GM12878 (cell line): ENCODE measurements around the gene MEP1B. TPM values are rescaled to one million over a fixed set of nuclear protein-coding genes. Genes with fewer than 3 reads are reported as not detected.

Experiments used
- ATAC-seq: fragments of 200-7000 bp; cut with Tn5 transposase; 3 replicates; pipeline ENCODE4 v1.9.1; 2020; ENCODE audit warnings: mild to moderate bottlenecking, moderate library complexity
- BruUV-seq: library from RNA; stranded (reverse); fragments of 400-500 nt; replicated peaks from 2 replicates; lab custom pipeline; 2021; lab: Mats Ljungman, UMichigan
- CTCF ChIA-PET: fragments of 300-600 bp; sonication (Branson Sonifier 250); formaldehyde crosslinking; extraction: SDS; loops from one replicate; lab custom pipeline; 2021; ENCODE audit warnings: inconsistent platforms; lab: Yijun Ruan, JAX
- POLR2A ChIA-PET: fragments of 350-600 bp; formaldehyde crosslinking; extraction: SDS; loops from one replicate; lab custom pipeline; 2021; ENCODE audit warnings: inconsistent platforms; lab: Charles Lee
- RAD21 ChIA-PET: fragments of 300-600 bp; sonication (Branson Sonifier 250); formaldehyde crosslinking; loops from one replicate; lab custom pipeline; 2023; ENCODE audit warnings: antibody characterized with exemption; ENCODE audit not compliant: unreplicated experiment; lab: Charles Lee
- SMC1A ChIA-PET: fragments of 300-600 bp; sonication (Branson Sonifier 250); formaldehyde crosslinking; loops from one replicate; lab custom pipeline; 2023; ENCODE audit not compliant: unreplicated experiment, uncharacterized antibody; lab: Charles Lee
- DNase-seq: peaks from one replicate; pipeline ENCODE4 v3.0.0-alpha.2; 2011; ENCODE audit warnings: low read depth, low spot score
- FAIRE-seq: peaks from 3 replicates; lab custom pipeline; 2011; peaks lifted over from hg19 to GRCh38; lab: Jason Lieb, UNC
- H2AFZ ChIP-seq: 2 replicates; pipeline ENCODE4 v1.6.0; 2011; ENCODE audit warnings: low read depth, low read length, control low read depth; ENCODE audit not compliant: control insufficient read depth
- H3K27ac ChIP-seq: 2 replicates; pipeline ENCODE4 v1.5.1; 2011; ENCODE audit warnings: control low read depth; ENCODE audit not compliant: control insufficient read depth, insufficient read depth
- H3K27me3 ChIP-seq, 2 experiments: replicated peaks in 1 of 2; 2 replicates each; pipeline versions ENCODE4 v1.6.0 to v1.6.1; 2011; ENCODE audit warnings: low read length in 1 of 2; ENCODE audit not compliant: control insufficient read depth in 2 of 2, insufficient read depth in 2 of 2
- H3K36me3 ChIP-seq, 2 experiments: 2 replicates each; pipeline ENCODE4 v1.5.1; 2011; ENCODE audit warnings: low read length in 1 of 2; ENCODE audit not compliant: control insufficient read depth in 2 of 2, insufficient read depth in 2 of 2
- H3K4me1 ChIP-seq: 2 replicates; pipeline ENCODE4 v1.6.1; 2011; ENCODE audit warnings: mild to moderate bottlenecking, low read length, moderate library complexity, mixed read lengths; ENCODE audit not compliant: control insufficient read depth, insufficient read depth
- H3K4me2 ChIP-seq: 2 replicates; pipeline ENCODE4 v1.6.0; 2011; ENCODE audit warnings: control low read depth; ENCODE audit not compliant: control insufficient read depth, insufficient read depth
- H3K4me3 ChIP-seq: fragments of 200-600 bp; sonication (generic); 2 replicates; pipeline ENCODE4 v1.5.1; 2016
- H3K79me2 ChIP-seq: 2 replicates; pipeline ENCODE4 v1.6.0; 2011; ENCODE audit warnings: low read length; ENCODE audit not compliant: control insufficient read depth, insufficient read depth
- H3K9ac ChIP-seq: 2 replicates; pipeline ENCODE4 v1.8.0; 2011; ENCODE audit warnings: low read length, control low read depth, mixed read lengths; ENCODE audit not compliant: control insufficient read depth, insufficient read depth
- H3K9me3 ChIP-seq: replicated peaks from 3 replicates; pipeline ENCODE4 v1.5.1; 2011; ENCODE audit warnings: mild to moderate bottlenecking, low read length; ENCODE audit not compliant: control insufficient read depth, insufficient read depth
- H4K20me1 ChIP-seq: 2 replicates; pipeline ENCODE4 v1.6.0; 2011; ENCODE audit not compliant: control insufficient read depth, insufficient read depth
- BMI1 ChIP-seq: fragments of 450-650 bp; IDR thresholded peaks from 2 replicates; pipeline ENCODE4 v1.6.1; 2016; ENCODE audit warnings: mild to moderate bottlenecking, moderate library complexity, borderline replicate concordance
- BRCA1 ChIP-seq: IDR thresholded peaks from 2 replicates; pipeline ENCODE4 v1.6.1; 2011; ENCODE audit warnings: low read depth, low read length, improper control_type of control experiment
- CEBPB ChIP-seq, 2 experiments: fragments of 150-350 bp in 1 of 2; IDR thresholded peaks; 2 replicates each; pipeline ENCODE4 v1.6.1; 2012 to 2014; ENCODE audit warnings: low read depth in 2 of 2, low read length in 2 of 2, borderline replicate concordance in 1 of 2, inconsistent platforms in 1 of 2
- CREB1 ChIP-seq: IDR thresholded peaks from 2 replicates; pipeline ENCODE4 v1.6.1; 2012; ENCODE audit warnings: low read depth, mild to moderate bottlenecking, inconsistent platforms
- EED ChIP-seq: sonication (generic); IDR thresholded peaks from 2 replicates; pipeline ENCODE4 v1.6.1; 2016; ENCODE audit warnings: antibody characterized with exemption, low read depth
- FOS ChIP-seq: IDR thresholded peaks from 3 replicates; pipeline ENCODE4 v1.6.1; 2011; ENCODE audit warnings: borderline replicate concordance; ENCODE audit not compliant: insufficient read length; ENCODE audit errors: extremely low read depth
- GATAD2B ChIP-seq: fragments of 450-650 bp; conservative IDR thresholded peaks from 2 replicates; pipeline ENCODE4 v1.6.1; 2017; ENCODE audit warnings: low read depth, mild to moderate bottlenecking, moderate library complexity
- HDAC2 ChIP-seq: fragments of 200-600 bp; sonication (generic); IDR thresholded peaks from 2 replicates; pipeline ENCODE4 v1.6.1; 2017
- JUND ChIP-seq: IDR thresholded peaks from 2 replicates; pipeline ENCODE4 v1.6.1; 2012; ENCODE audit warnings: low read depth, mild to moderate bottlenecking, low read length, improper control_type of control experiment, moderate library complexity
- MEF2A ChIP-seq: IDR thresholded peaks from 2 replicates; pipeline ENCODE4 v1.6.1; 2011; ENCODE audit warnings: low read depth, mild to moderate bottlenecking, low read length, moderate library complexity; ENCODE audit not compliant: insufficient read depth
- MTA2 ChIP-seq: fragments of 450-650 bp; IDR thresholded peaks from 2 replicates; pipeline ENCODE4 v1.6.1; 2016; ENCODE audit warnings: low read depth, mild to moderate bottlenecking, moderate library complexity
- MTA3 ChIP-seq: IDR thresholded peaks from 2 replicates; pipeline ENCODE4 v1.6.1; 2012; ENCODE audit warnings: low read length, inconsistent platforms, borderline replicate concordance
- NFYA ChIP-seq: IDR thresholded peaks from 2 replicates; pipeline ENCODE4 v1.6.1; 2011; ENCODE audit warnings: low read depth, mild to moderate bottlenecking, low read length, improper control_type of control experiment, borderline replicate concordance
- PAX8 ChIP-seq: fragments of 450-650 bp; IDR thresholded peaks from 2 replicates; pipeline ENCODE4 v1.6.1; 2017; ENCODE audit warnings: mild to moderate bottlenecking, moderate library complexity
- POLR2A ChIP-seq: IDR thresholded peaks from 2 replicates; pipeline ENCODE4 v1.6.1; 2011; ENCODE audit warnings: low read depth, mild to moderate bottlenecking, low read length
- ZNF207 ChIP-seq: fragments of 450-650 bp; IDR thresholded peaks from 2 replicates; pipeline ENCODE4 v1.6.1; 2014; ENCODE audit warnings: antibody characterized with exemption, mild to moderate bottlenecking, borderline replicate concordance
- ZNF622 ChIP-seq: fragments of 450-650 bp; IDR thresholded peaks from 2 replicates; pipeline ENCODE4 v1.6.1; 2017; ENCODE audit warnings: mild to moderate bottlenecking, inconsistent platforms
- WGBS: methylation state at CpG from one replicate; pipeline ENCODE4 v1.1.6; 2016; ENCODE audit warnings: low lambda C conversion rate; ENCODE audit not compliant: insufficient replicate concordance, insufficient coverage; ENCODE audit errors: missing lambda C conversion rate; 5-methylcytosine and 5-hydroxymethylcytosine counted together
- in situ Hi-C: fragments of 300-500 bp; cut with MboI; formaldehyde crosslinking; loops from 9 replicates; pipeline ENCODE4 v1.14.3; 2018; ENCODE audit warnings: mixed read lengths
- intact Hi-C: fragments of 100-400 bp; cut with micrococcal nuclease; formaldehyde crosslinking; loops from one replicate; pipeline ENCODE4 v1.14.2; 2022; ENCODE audit not compliant: unreplicated experiment
- polyA plus RNA-seq, 11 experiments: library from polyadenylated mRNA; depleted of rRNA in 4 of 11; unstranded in 6 of 11; stranded (reverse) in 5 of 11; fragments of >200 nt; fragmentation: Nextera tagmentation in 4 of 11; fragmentation: Illumina TruSeq in 1 of 11; extraction: Ambion mirVana in 4 of 11; extraction: Trizol in 1 of 11; gene quantifications; 1 replicate in 1 of 11; 2 replicates in 10 of 11; pipeline versions ENCODE4 v1.2.1 to v1.2.3, GENCODE V29; 2011 to 2016; ENCODE audit warnings: inconsistent platforms in 2 of 11, missing spikeins in 2 of 11, low read depth in 1 of 11
- total RNA-seq, 4 experiments: library from RNA; depleted of rRNA in 3 of 4; stranded (reverse); fragments of >200 nt in 3 of 4; fragmentation: Illumina TruSeq in 1 of 4; extraction: Trizol in 1 of 4; gene quantifications; 2 replicates each; pipeline versions ENCODE4 v1.2.1 to v1.2.3, GENCODE V29; 2013 to 2021
- TF ChIP-seq, protein P1 (sequence below): IDR thresholded peaks from 2 replicates; pipeline ENCODE4 v1.6.1; 2012; ENCODE audit warnings: low read depth, low read length, improper control_type of control experiment

MEP1B gene
- total and polyA plus RNA-seq, 10 of the 15 experiments (the other 5 are each of a cell fraction or from before 2014, with no cell fraction given), result 0.04 to 0.05 TPM; not detected in 8

DNA sequence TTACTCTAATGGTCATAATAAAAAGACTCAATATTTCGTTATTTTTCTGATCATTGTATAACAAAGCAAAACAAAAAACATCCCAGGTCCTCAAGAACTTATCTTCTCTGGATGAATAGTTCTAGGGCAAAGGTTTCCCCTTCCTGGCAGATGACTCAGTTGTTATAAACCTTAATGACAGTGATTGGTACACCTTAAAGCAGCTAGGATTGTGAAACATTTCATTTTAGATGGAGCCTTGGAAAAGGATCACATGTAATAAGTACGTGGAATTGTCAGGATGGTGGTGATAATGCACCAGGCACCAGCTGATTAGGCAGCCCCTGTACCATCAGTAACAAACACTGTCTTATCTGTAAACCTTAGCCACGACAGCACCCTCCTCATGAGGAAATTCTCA lies 47.2 kb downstream of the MEP1B start:
- Histone ChIP-seq H2AFZ (no peak overlapping the region), H4K20me1 (no peaks in the 10 kb centered on the region), H3K36me3 (no peaks in the 10 kb centered on the region), H3K9ac (no peak overlapping the region), H3K27ac (no peak overlapping the region), H3K9me3 (no peaks in the 10 kb centered on the region)
- ChIA-PET CTCF (no interaction called here), RAD21 (no interaction called here), SMC1A (no interaction called here)
- DNase-seq, result no peak
- BruUV-seq, result no TSS peak
- TF ChIP-seq POLR2A (no peak), ZNF622 (no peak), CREB1 (no peak), JUND (no peak), NFYA (no peak), ZNF207 (no peak), PAX8 (no peak), EED (no peak), GATAD2B (no peak), BRCA1 (no peak), HDAC2 (no peak), MTA2 (no peak), CEBPB (IDR thresholded peaks at IDR 0.05; ENCODE audit: borderline replicate concordance in 1 of 2, low read depth in 2 of 2, low read length in 2 of 2) (no peak), MTA3 (no peak), BMI1 (no peak), MEF2A (no peak), FOS (no peak)
- TF ChIP-seq, protein P1, sequence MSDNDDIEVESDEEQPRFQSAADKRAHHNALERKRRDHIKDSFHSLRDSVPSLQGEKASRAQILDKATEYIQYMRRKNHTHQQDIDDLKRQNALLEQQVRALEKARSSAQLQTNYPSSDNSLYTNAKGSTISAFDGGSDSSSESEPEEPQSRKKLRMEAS, result no peak
- TF ChIP-seq, all 136 proteins: peak for 0
- in situ Hi-C loops, result no loop called here
- WGBS, result 2% methylated on average over 3 of the region's 3 CpGs
- peaks cover 0 to 2% of the 10 kb centered on the region in 2 experiments; a peak in 3 of 4 replicates for H3K27me3 ChIP-seq
- POLR2A ChIA-PET, result no interaction called here
- no peak for ATAC-seq
- FAIRE-seq, result no peak
- H3K4me1 ChIP-seq, result no peaks in the 10 kb centered on the region
- H3K4me2 ChIP-seq, result no peak overlapping the region
- no peaks in the 10 kb centered on the region for H3K79me2 ChIP-seq
- no peak overlapping the region for H3K4me3 ChIP-seq
- intact Hi-C loops, result no loop called here
